NCI-H2029 treated with DMSO at 0.1 percent for 48 hours (cell line): Measurements from ENCODE around the gene PIGS.
"Not testable (repeated sequence)": the region's sequence is repeated elsewhere in the genome, so short reads cannot be mapped to it uniquely, and the experiment has no call there.

Experiments used
- DNase-seq: peaks from one replicate; lab custom pipeline; 2025; lab: John Stamatoyannopoulos, UW

Gene PIGS

DNA sequence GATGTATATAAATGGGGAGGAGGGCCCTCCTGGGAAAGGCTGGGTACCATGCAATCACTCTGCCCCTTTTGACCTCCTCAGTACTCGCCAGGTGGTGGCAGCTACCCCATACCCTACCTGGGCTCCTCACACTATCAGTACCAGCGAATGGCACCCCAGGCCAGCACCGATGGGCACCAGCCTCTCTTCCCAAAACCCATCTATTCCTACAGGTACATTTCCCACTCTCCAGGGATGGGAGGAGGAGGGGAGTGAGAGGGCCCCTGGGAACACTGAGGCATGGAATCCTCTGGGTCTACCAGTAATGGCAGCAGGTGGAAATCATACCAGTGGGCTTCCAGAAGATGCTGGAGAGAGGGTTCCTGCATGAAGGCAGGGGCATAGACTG lies 42.3 kb downstream of the PIGS start:
- DNase-seq = no peak

- DNase-seq = no peak
Observed at GRCh38 chr17:28528327-28529012, 42.9 kb downstream of the PIGS start.

DNA sequence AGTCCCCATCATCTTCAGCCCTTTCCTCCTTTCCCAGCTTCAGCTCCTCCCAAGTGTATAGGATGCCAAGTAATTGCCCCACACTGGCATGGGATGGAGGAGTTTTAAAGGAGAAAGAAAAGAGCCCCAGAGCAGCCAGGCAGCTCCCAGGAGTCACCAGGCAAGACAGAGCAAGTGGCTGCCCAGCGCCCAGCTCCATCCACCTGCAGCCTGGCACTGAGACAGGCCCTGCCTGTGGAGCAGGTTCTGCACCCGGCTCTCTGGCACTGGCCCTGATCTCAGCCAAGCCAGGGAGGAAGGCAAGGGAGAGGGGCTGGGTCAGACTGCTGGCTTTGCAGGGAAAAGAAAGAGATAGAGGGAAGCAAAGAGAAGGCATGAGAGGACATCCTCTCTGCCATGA lies 43.5 kb downstream of the PIGS start:
- DNase-seq = no peak

- DNase-seq = no peak
Observed at GRCh38 chr17:28527181-28527681, 44.1 kb downstream of the PIGS start.

- DNase-seq = no peak
Observed at GRCh38 chr17:28526381-28526780, 44.9 kb downstream of the PIGS start.

- no peak for DNase-seq
Observed at GRCh38 chr17:28524476-28525424, 46.6 kb downstream of the PIGS start.

DNA sequence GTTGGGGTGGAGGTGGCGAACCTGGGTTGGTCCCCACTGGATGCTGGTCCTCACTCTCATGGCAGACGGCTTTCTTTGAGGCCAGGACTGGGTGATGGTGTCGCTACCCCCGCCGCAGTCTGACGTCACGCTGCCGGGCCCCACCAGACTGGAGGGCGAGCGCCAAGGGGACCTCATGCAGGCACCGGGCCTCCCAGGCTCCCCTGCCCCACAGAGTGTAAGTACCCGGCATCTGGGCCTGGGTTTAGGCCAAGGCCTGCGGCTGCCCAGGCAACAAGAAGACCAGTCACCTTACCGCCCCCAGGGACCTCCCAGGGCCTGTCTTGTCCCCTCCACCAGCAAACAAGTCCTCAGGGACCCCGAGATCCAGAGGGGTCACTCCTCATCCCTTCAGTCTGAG lies 47.4 kb downstream of the PIGS start:
- no peak for DNase-seq

DNA sequence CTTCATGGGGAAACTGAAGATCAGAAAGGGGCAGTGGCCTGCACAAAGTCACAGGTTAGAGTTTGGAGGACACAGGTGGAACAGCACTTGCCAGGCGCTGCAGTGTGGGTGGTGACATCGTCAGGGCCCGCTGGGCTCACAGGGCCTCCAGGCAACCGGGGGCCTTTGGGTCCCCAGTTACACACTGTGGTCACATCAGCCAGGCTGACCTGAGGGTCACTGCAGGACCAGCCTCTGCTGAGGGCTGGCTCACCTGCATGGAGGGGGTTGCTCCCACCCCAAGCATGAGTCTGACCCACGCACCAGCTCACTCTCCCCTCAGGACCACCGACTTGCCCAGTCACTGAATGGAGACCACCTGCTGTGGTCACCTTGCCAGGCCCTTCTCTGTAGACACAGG lies 48.1 kb downstream of the PIGS start:
- DNase-seq = no peak

DNA sequence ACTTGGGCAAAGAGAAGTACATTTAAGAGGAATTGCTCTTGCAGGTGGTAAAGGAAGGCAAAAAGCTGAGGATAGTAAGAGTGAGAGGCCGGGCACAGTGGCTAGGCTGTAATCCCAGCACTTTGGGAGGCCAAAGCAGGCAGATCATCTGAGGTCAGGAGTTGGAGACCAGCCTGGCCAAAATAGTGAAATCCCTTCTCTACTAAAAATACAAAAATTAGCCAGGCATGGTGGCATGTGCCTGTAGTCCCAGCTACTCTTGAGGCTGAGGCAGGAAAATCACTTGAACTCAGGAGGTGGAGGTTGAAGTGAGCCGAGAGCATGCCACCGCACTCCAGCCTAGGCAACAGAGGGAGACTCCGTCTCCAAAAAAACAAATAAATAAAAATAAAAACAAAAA lies 49.0 kb downstream of the PIGS start:
- not testable (repeated sequence) for DNase-seq

DNA sequence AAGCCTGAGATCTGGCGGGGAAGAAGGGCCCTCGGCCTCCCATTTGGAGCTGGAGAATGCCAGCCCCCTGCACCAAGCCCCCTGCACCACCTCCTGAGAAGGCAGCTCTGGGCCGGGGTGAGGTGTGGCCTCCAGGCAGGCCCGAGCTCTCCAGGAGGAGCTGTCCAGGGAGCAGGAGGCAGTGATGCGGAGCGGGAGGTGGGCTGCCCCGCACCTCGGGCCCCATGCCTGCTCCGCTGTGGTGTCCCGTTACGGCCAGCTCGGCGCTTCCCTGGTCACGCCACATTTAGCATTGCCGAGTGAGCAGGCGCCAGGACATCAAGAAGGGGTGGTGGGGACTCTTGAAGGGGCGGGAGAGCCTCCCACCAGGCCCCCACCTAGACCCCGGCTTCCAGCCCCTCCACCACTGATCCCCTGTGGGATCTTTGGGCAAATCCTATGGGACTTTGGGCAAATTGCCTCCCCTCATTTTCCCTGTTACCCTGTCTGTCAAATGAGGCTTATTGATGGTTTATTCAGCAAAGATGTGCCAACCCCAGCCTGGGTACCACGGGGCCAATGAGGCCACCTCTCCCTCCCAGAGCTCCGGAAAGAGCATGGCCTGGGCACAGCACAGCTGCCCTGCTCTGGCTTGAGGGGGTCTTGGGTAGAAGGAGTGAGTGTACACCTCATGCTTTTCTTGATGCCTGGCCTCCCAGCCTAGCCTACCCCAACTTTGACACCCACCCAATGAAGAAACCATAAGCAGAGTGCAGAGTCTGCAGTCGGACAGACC lies 49.8 kb downstream of the PIGS start:
- DNase-seq = no peak

- no peak for DNase-seq
Observed at GRCh38 chr17:28520687-28521086, 50.6 kb downstream of the PIGS start.

GRCh38 chr17:28519236-28519635 lies 52.1 kb downstream of the PIGS start:
- no peak for DNase-seq

DNA sequence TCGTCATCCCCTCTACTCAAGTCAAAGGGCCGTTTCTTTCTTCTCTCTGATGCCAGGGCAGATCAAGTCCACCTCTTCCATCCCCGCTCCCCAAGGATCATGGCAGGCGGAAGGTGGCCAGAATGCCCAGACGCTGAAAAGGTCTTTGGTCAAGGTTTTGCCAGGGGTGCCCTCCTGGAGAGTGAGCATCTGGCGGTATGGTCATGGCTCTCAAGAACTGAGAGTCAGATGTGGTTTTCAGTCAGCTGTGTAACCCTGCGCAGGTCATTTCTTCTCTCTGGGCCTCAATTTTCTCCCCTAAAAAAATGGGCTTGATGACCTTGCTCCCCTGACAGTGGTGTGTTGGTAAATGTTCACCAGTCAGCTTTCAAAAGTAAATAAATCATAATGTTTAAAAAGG lies 52.7 kb downstream of the PIGS start:
- no peak for DNase-seq

- no peak for DNase-seq
Observed at GRCh38 chr17:28518132-28518531, 53.2 kb downstream of the PIGS start.

- DNase-seq = no peak
Observed at GRCh38 chr17:28515518-28515917, 55.8 kb downstream of the PIGS start.

DNA sequence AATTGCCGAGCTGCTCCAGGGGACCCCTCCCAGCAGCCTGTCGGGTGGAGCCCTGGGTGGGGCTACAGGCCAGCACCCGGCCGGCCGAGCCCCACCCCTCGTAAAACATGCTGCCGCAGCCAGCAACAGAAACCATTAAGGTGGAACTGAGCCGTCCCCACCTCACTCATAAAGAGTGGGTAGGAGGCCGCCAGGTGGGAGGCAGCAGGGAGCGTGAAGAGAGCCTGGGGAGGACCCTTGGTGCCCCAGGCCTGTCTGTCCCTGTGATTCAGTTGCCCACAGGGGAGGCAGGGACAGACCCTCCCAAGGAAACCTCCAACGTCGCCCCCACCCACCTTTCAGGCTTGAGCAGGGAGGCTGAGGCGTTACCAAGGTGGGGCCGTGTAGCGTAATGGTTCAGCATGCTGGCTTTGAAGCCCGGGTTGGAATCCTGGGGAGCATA lies 56.7 kb downstream of the PIGS start:
- no peak for DNase-seq

DNA sequence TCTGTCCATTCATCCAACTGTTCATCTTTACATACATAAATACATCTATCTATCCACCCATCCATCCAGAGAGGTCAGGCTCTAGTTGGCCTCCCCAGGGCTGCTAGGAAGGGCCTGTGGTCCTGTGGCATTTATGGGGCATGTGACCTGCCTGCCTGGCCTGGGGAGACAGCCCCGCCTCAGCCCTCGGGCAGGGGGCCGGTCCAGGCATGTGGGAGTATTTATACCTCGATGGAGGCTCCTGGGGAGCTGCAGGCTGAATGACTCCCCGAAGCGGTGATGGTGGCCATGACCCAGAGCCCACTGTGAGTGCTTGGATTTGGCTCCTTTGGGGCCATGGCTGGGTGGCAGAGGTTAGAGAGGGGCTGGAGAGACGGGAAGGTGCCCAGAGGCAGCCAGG lies 57.8 kb downstream of the PIGS start:
- DNase-seq = no peak

DNA sequence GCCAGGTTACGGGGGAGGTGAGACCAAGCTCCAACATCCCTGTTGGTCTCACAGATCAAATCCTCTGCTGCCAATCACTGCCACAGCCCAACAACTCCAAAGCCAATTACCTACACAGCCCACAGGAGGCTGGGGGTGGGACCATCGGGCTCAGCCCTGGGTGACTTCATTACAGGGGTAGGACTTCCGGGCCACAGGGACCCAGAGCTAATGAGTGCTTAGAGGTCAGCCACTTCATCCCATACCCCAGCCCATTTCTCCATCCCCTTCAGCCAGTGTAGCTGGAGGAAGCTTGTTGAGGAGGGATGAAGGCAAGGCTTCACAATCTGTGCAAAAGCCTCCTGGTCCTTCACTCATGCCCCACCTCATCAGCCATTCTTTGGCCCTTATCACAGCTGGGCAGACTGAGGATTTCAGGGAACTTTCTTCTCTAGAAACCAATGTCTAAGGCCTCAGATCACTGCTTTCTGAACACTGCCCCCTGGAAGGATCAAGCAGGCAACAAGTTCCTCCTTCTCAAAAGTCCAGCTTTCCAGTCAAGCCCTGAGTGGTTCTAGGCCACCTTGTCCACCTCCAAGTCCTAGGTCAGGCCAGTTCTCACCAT lies 59.4 kb downstream of the PIGS start:
- DNase-seq = no peak

- DNase-seq = no peak
Observed at GRCh38 chr17:28509789-28510188, 61.5 kb downstream of the PIGS start.

GRCh38 chr17:28508211-28508724 lies 63.1 kb downstream of the PIGS start:
- no peak for DNase-seq

GRCh38 chr17:28507567-28508203 lies 63.6 kb downstream of the PIGS start:
- no peak for DNase-seq
